HPDE6-E6E7 (cell line): Measurements from ENCODE around the gene SIPA1L3.

ENCODE experiments used
- DNase-seq: peaks from one replicate; pipeline ENCODE4 v3.0.0; 2011; ENCODE audit warnings: missing footprints; ENCODE audit errors: extremely low spot score

SIPA1L3 gene

DNA sequence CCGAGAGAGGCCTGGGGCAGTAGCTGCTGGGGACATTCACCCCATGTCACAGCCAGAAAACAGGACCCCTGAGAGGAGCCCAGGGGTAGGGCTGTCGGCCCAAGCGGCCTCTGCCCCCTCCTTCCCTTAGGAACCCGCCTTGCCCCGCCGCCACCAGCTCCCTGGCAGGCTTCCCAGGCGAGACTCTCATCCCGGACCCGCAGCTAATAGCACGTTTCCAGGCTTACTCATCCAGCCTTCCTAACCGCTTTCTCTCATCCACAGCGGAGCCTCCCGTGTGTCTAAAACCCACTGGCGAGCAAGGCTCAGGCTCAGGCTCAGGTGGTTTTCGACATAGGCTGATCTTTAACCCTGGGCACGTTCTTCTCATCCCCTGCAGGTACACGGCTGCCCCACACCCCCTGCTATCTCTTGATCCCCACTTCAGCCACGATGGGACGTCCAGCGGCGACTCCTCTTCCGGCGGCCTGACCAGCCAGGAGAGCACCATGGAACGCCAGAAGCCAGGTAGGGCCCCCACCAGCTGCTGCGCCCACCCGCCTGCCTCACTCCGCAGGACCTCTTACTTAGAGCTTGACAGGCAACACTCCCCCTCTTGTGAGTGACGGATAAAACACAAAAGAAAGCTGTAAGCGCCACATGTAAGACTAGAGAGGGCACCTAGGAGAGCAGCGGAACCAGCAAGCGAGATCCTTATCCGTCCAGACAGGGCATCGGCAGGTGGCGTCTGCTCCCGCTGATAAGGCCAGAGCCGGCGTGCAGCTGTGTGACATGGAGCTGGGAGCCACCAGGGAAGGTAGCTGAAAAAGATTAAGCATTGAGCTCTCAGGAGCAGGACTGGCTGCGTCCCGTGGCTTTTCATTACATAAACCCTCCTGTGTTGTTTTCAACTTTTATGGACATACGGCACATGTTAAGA, 245.7 kb downstream of the SIPA1L3 start:
- DNase-seq: no peak

DNA sequence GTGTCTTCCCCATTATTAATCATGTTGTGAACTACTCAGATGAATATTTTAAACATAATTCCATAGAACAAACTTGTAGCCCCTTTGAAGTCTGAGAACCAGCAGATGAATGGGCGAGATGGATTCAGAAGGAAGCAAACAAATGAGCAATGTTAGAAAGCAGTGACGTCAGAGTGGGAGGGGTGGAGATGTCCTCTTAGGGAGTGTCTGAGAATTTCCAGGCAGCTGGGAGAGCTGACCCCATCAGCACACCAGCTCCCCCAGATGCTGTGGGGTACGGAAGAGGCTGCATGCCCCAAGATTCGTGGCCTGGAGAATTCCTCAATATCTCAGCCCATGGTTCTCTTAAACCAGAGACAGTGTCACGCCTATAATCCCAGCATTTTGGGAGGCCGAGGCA, 248.4 kb downstream of the SIPA1L3 start:
- DNase-seq: no peak

- no peak for DNase-seq
These were observed 251.7 kb downstream of the SIPA1L3 start for GRCh38 chr19:38158730-38159129.

DNA sequence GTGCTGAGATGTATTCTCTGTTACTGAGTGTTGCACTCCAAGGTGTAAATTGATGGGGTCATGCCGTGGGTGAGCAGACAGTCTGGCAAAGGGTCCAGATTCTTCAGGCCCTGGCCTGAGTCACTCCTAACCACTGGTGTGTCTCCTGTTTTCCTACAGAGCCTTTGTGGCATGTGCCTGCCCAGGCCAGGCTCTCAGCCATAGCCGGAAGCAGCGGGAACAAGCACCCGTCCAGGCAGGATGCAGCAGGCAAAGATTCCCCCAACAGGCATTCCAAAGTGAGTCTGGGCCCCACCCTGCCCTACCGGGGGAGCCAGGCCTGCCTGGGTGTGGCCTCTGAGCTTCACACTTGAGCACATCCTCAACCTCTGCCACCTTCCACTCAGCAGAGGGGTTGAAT, 255.1 kb downstream of the SIPA1L3 start:
- DNase-seq: peak; percentile 63

DNA sequence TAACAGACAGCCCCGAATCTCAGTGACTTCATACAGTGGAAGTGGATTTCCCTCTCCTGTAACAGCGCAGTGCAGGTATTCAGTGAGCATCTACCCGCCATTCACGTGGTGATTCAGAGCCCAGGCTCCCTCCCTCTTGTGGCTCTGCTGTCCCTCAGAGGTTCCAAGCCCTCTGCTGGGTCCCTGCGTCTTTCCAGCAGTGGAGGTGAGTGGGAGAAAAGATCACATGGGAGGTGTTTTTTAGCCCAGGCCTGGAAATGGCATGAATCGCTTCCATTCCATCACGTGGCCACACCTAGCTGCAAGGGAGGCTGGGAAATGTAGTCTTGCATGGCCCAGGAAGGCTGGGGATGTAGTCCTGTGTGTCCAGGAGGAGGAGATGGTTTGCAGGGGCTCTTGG, 255.6 kb downstream of the SIPA1L3 start:
- no peak for DNase-seq

DNA sequence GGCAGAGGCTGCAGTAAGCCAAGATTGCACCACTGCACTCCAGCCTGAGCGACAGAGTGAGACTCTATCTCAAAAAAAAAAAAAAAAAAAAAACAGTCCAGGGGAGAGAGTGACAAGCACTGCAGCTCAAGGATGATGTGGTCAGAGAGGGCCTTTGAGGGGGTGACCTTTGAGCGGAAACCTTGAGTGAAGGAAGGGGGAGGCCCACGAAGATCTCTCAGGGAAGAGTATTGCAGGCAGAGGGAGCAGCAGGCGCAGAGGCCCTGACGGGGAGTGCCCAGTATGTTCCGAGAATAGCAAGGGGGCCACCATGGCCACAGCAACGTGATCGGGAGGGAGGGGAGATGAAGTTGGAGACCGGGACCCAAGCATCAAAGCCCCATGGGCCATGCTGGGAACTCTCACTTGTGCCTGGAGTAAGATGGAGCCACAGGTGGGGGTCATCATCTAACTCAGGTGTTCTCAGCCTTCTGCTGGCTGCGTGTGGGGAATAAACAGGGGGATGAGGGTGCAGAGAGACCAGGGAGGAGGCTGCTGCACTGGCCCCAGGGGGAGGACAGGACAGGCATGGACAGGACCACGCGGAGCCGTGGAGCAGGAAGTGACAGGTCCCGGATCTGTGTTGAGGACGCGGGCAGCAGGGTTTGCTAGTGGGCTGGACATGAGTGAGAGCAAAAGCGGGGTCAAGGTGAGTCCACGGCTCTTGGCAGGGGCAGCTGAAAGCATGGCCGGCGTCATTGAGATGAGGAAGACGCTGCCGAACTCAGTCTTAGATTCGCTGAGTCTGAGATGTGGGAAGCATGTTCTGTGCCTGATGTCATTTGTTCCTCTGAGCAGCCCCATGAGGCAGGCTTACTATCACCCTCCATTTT, 256.6 kb downstream of the SIPA1L3 start:
- no peak for DNase-seq

GRCh38 chr19:38164526-38164925, 257.5 kb downstream of the SIPA1L3 start:
- DNase-seq: no peak

DNA sequence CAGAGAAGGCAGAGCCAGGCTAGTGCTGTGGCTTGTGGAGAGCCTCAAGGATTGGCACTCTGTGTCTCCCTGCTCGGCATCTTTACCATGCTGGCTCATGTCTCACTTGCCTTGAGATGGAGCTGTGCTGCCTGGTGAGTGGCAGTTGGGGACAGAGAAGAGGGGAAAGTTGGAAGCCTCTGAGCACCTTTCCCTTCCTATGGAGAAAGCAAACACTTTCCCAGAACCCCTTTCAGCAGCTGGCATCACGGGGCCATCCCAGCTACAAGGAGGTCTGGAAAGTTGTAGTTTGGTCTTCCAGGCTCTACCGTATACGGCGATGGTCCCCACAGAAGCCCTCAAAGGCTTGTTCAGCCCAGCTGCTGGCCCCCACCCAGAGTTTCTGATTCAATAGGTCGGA, 258.3 kb downstream of the SIPA1L3 start:
- no peak for DNase-seq

DNA sequence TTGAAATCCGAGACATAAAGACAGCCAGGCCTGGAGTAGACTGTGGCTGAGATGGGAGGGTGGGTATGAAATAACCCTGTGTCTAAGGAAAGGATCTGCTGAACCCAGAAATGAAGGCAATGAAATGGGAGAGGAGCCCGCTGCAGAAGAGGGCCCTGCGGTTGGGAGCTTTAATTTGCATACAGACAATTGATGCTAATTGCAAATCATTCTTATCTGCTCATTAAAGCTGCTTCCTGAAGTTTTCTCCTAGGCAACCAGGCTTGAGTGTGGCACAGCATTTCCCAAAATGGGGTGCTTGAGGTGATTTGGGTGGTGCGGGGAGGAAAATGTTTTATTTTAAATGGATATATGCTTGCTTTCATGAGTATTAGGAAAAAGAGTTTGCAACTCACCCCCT, 261.6 kb downstream of the SIPA1L3 start:
- DNase-seq: no peak

- no peak for DNase-seq
These were observed 263.3 kb downstream of the SIPA1L3 start for GRCh38 chr19:38170334-38170733.

DNA sequence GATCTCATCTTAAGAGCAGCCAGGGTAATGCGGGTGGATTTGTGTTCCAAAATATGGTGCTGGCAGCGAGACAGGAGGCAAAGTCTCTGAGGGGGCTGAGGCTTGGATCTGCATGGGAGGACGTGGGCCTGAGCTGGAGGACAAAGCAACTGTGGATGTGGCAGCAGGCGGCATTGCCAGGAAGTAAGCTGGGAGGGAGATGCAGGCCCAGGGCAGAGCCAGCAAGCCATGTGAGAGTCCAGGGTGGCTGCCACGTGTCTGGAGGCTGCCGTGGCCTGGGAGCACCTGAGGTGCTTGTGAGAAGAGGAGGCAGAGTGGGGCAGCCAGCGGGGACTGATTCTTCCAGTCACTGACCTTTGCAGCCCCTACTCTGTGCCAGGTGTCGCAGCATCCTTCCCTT, 265.0 kb downstream of the SIPA1L3 start:
- no peak for DNase-seq

GRCh38 chr19:38173291-38174041, 266.5 kb downstream of the SIPA1L3 start:
- peak; percentile 99 for DNase-seq

- no peak for DNase-seq
These were observed 268.4 kb downstream of the SIPA1L3 start for GRCh38 chr19:38175422-38175821.

DNA sequence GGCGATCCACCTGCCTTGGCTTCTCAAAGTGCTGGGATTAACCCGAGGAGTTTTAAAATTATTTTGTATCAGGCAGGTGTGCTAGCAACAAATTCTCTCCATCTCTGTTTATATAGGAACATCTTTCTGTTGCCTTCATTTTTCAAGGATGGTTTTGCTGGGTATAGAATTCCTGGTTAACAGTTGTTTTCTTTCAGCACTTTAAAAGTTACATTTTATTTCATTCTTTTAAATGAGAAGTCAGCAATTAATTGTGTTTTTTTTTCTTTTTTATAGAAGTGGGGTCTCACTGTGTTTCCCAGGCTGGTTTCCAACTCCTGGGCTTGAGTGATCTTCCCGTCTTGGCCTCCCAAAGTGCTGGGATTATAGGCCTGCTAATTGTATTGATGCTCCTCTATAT, 273.1 kb downstream of the SIPA1L3 start:
- DNase-seq: no peak

DNA sequence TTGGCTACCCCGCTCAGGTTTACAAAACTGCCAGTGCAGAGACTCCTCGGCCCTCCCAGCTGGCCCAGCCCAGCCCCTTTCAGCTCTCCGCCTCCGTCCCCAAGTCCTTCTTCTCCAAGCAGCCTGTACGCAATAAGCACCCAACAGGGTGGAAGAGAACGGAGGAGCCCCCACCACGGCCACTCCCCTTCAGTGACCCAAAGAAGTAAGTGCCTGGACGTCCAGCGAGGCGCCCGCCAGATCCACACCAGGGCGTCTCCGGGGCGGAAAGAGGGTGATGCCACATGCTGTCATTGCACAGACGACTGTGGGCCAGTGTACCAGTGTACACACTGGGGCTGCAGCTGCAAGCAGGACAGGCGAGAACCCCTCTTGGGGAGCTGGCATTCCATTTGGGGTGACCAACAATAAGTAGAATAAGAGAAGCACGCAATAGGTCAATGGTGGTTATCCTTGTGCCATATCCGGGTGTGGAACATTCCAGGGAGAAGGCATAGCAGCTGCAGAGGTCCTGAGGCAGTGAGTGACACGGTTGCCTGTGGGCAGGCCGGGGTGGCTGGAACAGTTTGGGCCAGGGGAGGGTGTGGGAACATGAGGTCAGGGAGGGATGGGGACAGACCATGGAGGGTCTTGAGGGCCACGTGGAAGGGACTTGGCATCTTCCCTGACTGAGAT, 275.7 kb downstream of the SIPA1L3 start:
- DNase-seq: no peak

GRCh38 chr19:38183251-38183897, 276.4 kb downstream of the SIPA1L3 start:
- no peak for DNase-seq

GRCh38 chr19:38184815-38185214, 277.8 kb downstream of the SIPA1L3 start:
- DNase-seq: no peak

DNA sequence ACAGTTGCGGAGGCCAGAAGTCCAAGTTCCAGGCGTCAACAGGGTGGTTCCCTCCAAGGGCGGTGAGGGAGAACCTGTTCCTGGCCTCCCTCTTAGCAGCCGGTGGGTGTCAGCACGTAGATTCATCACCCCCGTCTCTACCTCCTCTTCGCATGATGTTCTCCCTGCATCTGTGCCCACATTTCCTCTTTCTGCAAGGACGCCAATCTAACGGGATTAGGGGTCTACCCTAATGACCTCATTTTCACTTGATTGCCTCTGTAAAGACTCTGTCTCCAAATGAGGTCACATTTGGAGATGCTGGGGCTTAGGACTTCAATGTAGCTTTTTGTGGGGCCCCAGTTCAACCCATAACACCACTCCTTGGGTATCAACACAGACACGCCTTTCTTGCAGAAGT, 278.6 kb downstream of the SIPA1L3 start:
- DNase-seq: no peak

GRCh38 chr19:38190061-38190460, 283.1 kb downstream of the SIPA1L3 start:
- DNase-seq: no peak

DNA sequence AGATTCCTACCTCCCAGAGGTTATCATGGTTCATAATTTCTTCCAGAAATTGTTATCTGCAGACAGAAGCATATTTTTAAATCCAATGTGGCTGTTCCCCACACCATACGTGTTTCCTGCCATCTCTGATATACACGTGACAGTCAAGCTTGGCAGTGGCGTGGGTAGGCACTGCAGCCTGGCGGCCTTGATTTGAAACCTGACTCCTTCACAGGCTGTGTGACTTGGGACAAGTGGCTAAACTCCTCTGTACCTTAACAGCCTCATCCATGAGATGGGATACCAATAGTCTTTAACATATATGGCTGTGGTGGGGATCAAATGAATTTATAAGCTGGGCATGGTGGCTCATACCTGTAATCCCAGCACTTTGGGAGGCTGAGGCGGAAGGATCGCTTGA, 283.8 kb downstream of the SIPA1L3 start:
- no peak for DNase-seq

- DNase-seq: no peak
These were observed 284.7 kb downstream of the SIPA1L3 start for GRCh38 chr19:38191747-38192146.
